HepG2 (cell line): ENCODE measurements around the gene SLC22A7. TPM values are rescaled to one million over a fixed set of nuclear protein-coding genes. Genes with fewer than 3 reads are reported as not detected.

Experiments used
- CCDC6 ChIP-seq: sonication (generic); formaldehyde crosslinking; IDR thresholded peaks from 2 replicates; pipeline ENCODE4 v1.8.1; 2022; ENCODE audit warnings: mild to moderate bottlenecking, missing genetic modification reagents, moderate library complexity
- ETV5 ChIP-seq: IDR thresholded peaks from 2 replicates; pipeline ENCODE4 v1.6.1; 2018; ENCODE audit warnings: missing biosample characterization, missing genetic modification reagents, inconsistent platforms, borderline replicate concordance
- HHEX ChIP-seq: IDR thresholded peaks from 2 replicates; pipeline ENCODE4 v1.6.1; 2016; ENCODE audit warnings: control low read depth
- HMG20A ChIP-seq: IDR thresholded peaks from 2 replicates; pipeline ENCODE4 v1.6.1; 2016; ENCODE audit warnings: borderline replicate concordance
- JUND ChIP-seq: sonication (generic); formaldehyde crosslinking; IDR thresholded peaks from 2 replicates; pipeline ENCODE4 v1.8.0; 2022; ENCODE audit warnings: mild to moderate bottlenecking, missing genetic modification reagents
- NCOA5 ChIP-seq: sonication (generic); formaldehyde crosslinking; IDR thresholded peaks from 2 replicates; pipeline ENCODE4 v1.4.0; 2020; ENCODE audit warnings: missing genetic modification reagents
- NCOR1 ChIP-seq: fragments of 200-600 bp; sonication (generic); IDR thresholded peaks from 2 replicates; pipeline ENCODE4 v1.7.0; 2017; ENCODE audit warnings: antibody characterized with exemption, low read length, borderline replicate concordance
- NFE2L1 ChIP-seq: sonication (generic); formaldehyde crosslinking; IDR thresholded peaks from 2 replicates; pipeline ENCODE4 v1.4.0; 2020; ENCODE audit warnings: missing genetic modification reagents, mild to moderate bottlenecking, borderline replicate concordance
- TBL1XR1 ChIP-seq: fragments of 150-350 bp; IDR thresholded peaks from 2 replicates; pipeline ENCODE4 v1.6.1; 2014; ENCODE audit warnings: borderline replicate concordance, low read length; ENCODE audit not compliant: partially characterized antibody
- YY1 ChIP-seq: IDR thresholded peaks from 2 replicates; pipeline ENCODE4 v1.6.1; 2011; ENCODE audit warnings: low read length, low read depth, moderate library complexity, mild to moderate bottlenecking; ENCODE audit not compliant: insufficient read depth, insufficient replicate concordance
- ZNF180 ChIP-seq: sonication (generic); formaldehyde crosslinking; IDR thresholded peaks from 2 replicates; pipeline ENCODE4 v1.4.0; 2020; ENCODE audit warnings: low read depth, missing genetic modification reagents, borderline replicate concordance
- ZNF234 ChIP-seq: sonication (generic); formaldehyde crosslinking; conservative IDR thresholded peaks from 2 replicates; pipeline ENCODE4 v1.5.1; 2020; ENCODE audit warnings: mild to moderate bottlenecking, missing genetic modification reagents
- ZNF329 ChIP-seq: sonication (generic); formaldehyde crosslinking; IDR thresholded peaks from 2 replicates; pipeline ENCODE4 v1.9.0; 2021; ENCODE audit warnings: low read depth, mild to moderate bottlenecking, missing genetic modification reagents
- ZNF510 ChIP-seq: sonication (generic); formaldehyde crosslinking; IDR thresholded peaks from 2 replicates; pipeline ENCODE4 v1.4.0; 2020; ENCODE audit warnings: low read depth, mild to moderate bottlenecking, missing genetic modification reagents
- polyA plus RNA-seq, 8 experiments: library from polyadenylated mRNA; depleted of rRNA in 3 of 8; stranded (reverse) in 7 of 8; unstranded in 1 of 8; fragments of >200 nt; fragmentation: Illumina TruSeq in 4 of 8; extraction: Trizol in 4 of 8; gene quantifications; 2 replicates each; pipeline versions ENCODE4 v1.2.1 to v1.2.3, GENCODE V29; 2011 to 2016; ENCODE audit warnings: low read depth in 4 of 8, missing spikeins in 1 of 8, mixed read lengths in 1 of 8; ENCODE audit not compliant: insufficient read depth in 1 of 8
- total RNA-seq, 5 experiments: library from RNA; depleted of rRNA; stranded (reverse); fragments of >200 nt; fragmentation: Illumina TruSeq; extraction: Trizol; gene quantifications; 2 replicates each; pipeline ENCODE4 v1.2.3, GENCODE V29; 2016; ENCODE audit warnings: low read depth in 1 of 5
- TF ChIP-seq, protein P1 (sequence below): sonication (generic); formaldehyde crosslinking; IDR thresholded peaks from 2 replicates; pipeline ENCODE4 v1.5.1; 2020; ENCODE audit warnings: missing genetic modification reagents, mild to moderate bottlenecking, borderline replicate concordance
- TF ChIP-seq, protein P2 (sequence below): sonication (generic); formaldehyde crosslinking; IDR thresholded peaks from 2 replicates; pipeline ENCODE4 v1.5.0; 2020; ENCODE audit warnings: missing genetic modification reagents, mild to moderate bottlenecking, borderline replicate concordance
- TF ChIP-seq, protein P3 (sequence below): sonication (generic); formaldehyde crosslinking; IDR thresholded peaks from 2 replicates; pipeline ENCODE4 v1.8.0; 2022; ENCODE audit warnings: mild to moderate bottlenecking, missing genetic modification reagents, moderate library complexity
- TF ChIP-seq, protein P4 (sequence below): sonication (generic); formaldehyde crosslinking; IDR thresholded peaks from 2 replicates; pipeline ENCODE4 v1.5.1; 2020; ENCODE audit warnings: mild to moderate bottlenecking, missing genetic modification reagents, borderline replicate concordance
- TF ChIP-seq, protein P5 (sequence below): IDR thresholded peaks from 2 replicates; pipeline ENCODE4 v1.6.1; 2016
- TF ChIP-seq, protein P6 (sequence below): sonication (generic); formaldehyde crosslinking; IDR thresholded peaks from 2 replicates; pipeline ENCODE4 v1.4.0; 2020; ENCODE audit warnings: missing genetic modification reagents, borderline replicate concordance
- TF ChIP-seq, protein P7 (sequence below): sonication (generic); formaldehyde crosslinking; IDR thresholded peaks from 2 replicates; pipeline ENCODE4 v1.5.0; 2020; ENCODE audit warnings: mild to moderate bottlenecking, missing genetic modification reagents

Gene SLC22A7
- total and polyA plus RNA-seq, 2 of the 13 experiments (the other 11 are each of a cell fraction or from before 2014, with no cell fraction given): 5.3 to 22.6 TPM

DNA sequence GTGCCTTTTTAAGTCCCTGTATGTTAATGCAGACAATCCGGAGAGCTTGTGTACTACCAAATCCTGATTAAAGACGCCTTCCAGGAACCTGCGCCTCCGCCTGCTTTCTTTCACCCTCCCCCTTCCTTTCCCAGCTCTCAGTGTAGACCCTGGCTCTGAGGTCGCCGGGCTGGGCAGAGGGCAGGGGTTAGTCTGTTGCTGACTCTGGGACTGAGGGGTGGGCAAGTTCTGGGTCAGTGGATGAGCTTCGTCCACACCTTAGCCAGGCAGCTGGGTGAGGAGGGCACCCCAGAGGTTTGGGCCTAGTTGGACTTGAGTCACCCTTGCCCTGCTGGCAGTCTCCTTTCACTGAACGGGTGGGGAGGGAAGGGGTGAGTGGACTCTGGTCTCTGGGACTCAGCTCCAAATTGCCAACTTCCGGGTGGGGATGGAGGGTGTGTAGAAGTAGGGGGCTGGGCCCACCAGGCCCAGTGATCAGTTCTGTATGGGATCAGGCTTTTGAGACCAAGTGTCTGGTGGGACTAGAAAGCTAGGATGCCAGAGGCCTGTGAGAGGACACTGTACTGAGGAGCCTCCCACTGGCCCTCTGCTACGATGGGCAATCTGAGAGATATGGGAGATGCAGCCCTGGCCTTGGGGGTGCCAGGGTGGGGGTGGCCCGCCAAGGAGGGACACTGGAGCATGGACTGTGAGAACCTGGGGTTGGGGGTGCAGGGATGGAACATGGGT, 21.3 kb upstream of the SLC22A7 start (continued):
- no peak for TF ChIP-seq NFE2L1 (CRISPR knock-in tag)
- no peak for TF ChIP-seq CCDC6 (CRISPR knock-in tag)
- TF ChIP-seq ZNF329: no peak
- TF ChIP-seq ZNF180: no peak
- TF ChIP-seq, protein P1, sequence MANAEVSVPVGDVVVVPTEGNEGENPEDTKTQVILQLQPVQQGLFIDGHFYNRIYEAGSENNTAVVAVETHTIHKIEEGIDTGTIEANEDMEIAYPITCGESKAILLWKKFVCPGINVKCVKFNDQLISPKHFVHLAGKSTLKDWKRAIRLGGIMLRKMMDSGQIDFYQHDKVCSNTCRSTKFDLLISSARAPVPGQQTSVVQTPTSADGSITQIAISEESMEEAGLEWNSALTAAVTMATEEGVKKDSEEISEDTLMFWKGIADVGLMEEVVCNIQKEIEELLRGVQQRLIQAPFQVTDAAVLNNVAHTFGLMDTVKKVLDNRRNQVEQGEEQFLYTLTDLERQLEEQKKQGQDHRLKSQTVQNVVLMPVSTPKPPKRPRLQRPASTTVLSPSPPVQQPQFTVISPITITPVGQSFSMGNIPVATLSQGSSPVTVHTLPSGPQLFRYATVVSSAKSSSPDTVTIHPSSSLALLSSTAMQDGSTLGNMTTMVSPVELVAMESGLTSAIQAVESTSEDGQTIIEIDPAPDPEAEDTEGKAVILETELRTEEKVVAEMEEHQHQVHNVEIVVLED (CRISPR knock-in tag): no peak
- TF ChIP-seq HMG20A (CRISPR knock-in tag): 0 out of 2 replicates have a peak, but pooled peaks have one; percentile 34
- TF ChIP-seq TBL1XR1: peak; percentile 13
- TF ChIP-seq, protein P2, sequence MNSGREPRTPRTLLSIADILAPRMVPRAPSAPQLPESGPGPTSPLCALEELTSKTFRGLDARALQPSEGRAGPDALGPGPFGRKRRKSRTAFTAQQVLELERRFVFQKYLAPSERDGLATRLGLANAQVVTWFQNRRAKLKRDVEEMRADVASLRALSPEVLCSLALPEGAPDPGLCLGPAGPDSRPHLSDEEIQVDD (CRISPR knock-in tag): no peak; the same call in 1 of the 2 replicates
- 0 out of 2 replicates have a peak, but pooled peaks have one; percentile 55 for TF ChIP-seq ZNF510 (CRISPR knock-in tag)
- TF ChIP-seq NCOR1: peak; percentile 66
- no peak for TF ChIP-seq YY1
- TF ChIP-seq, protein P3, sequence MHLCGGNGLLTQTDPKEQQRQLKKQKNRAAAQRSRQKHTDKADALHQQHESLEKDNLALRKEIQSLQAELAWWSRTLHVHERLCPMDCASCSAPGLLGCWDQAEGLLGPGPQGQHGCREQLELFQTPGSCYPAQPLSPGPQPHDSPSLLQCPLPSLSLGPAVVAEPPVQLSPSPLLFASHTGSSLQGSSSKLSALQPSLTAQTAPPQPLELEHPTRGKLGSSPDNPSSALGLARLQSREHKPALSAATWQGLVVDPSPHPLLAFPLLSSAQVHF: no peak
- TF ChIP-seq ETV5: peak; percentile 95
- TF ChIP-seq, protein P4, sequence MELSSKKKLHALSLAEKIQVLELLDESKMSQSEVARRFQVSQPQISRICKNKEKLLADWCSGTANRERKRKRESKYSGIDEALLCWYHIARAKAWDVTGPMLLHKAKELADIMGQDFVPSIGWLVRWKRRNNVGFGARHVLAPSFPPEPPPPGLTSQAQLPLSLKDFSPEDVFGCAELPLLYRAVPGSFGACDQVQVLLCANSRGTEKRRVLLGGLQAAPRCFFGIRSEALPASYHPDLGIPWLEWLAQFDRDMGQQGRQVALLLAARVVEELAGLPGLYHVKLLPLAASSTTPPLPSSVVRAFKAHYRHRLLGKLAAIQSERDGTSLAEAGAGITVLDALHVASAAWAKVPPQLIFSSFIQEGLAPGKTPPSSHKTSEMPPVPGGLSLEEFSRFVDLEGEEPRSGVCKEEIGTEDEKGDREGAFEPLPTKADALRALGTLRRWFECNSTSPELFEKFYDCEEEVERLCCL (CRISPR knock-in tag): no peak
- no peak for TF ChIP-seq HHEX (CRISPR knock-in tag)
- no peak for TF ChIP-seq JUND (CRISPR knock-in tag)
- TF ChIP-seq, protein P5, sequence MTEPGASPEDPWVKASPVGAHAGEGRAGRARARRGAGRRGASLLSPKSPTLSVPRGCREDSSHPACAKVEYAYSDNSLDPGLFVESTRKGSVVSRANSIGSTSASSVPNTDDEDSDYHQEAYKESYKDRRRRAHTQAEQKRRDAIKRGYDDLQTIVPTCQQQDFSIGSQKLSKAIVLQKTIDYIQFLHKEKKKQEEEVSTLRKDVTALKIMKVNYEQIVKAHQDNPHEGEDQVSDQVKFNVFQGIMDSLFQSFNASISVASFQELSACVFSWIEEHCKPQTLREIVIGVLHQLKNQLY: 0 out of 2 replicates have a peak, but pooled peaks have one; percentile 43
- TF ChIP-seq, protein P6, sequence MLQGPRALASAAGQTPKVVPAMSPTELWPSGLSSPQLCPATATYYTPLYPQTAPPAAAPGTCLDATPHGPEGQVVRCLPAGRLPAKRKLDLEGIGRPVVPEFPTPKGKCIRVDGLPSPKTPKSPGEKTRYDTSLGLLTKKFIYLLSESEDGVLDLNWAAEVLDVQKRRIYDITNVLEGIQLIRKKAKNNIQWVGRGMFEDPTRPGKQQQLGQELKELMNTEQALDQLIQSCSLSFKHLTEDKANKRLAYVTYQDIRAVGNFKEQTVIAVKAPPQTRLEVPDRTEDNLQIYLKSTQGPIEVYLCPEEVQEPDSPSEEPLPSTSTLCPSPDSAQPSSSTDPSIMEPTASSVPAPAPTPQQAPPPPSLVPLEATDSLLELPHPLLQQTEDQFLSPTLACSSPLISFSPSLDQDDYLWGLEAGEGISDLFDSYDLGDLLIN: no peak
- TF ChIP-seq ZNF234 (CRISPR knock-in tag): no peak
- no peak for TF ChIP-seq NCOA5 (CRISPR knock-in tag)
- TF ChIP-seq, protein P7, sequence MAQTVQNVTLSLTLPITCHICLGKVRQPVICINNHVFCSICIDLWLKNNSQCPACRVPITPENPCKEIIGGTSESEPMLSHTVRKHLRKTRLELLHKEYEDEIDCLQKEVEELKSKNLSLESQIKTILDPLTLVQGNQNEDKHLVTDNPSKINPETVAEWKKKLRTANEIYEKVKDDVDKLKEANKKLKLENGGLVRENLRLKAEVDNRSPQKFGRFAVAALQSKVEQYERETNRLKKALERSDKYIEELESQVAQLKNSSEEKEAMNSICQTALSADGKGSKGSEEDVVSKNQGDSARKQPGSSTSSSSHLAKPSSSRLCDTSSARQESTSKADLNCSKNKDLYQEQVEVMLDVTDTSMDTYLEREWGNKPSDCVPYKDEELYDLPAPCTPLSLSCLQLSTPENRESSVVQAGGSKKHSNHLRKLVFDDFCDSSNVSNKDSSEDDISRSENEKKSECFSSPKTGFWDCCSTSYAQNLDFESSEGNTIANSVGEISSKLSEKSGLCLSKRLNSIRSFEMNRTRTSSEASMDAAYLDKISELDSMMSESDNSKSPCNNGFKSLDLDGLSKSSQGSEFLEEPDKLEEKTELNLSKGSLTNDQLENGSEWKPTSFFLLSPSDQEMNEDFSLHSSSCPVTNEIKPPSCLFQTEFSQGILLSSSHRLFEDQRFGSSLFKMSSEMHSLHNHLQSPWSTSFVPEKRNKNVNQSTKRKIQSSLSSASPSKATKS (CRISPR knock-in tag): no peak
